Measurements from ENCODE around the gene NAA40.

- TF ChIP-seq CTCF (IDR thresholded peaks at IDR 0.05; ENCODE audit: borderline replicate concordance, extremely low read depth, low read length, poor library complexity, severe bottlenecking) = no peak
- no peak for TF ChIP-seq EZH2 (IDR thresholded peaks at IDR 0.05; ENCODE audit: borderline replicate concordance, low read depth, low read length, severe bottlenecking)
Observed at GRCh38 chr11:63890368-63890767, 48.4 kb upstream of the NAA40 start.
